ENCODE results near the gene PCCA. TPM values are rescaled to one million over a fixed set of nuclear protein-coding genes. Genes with fewer than 3 reads are reported as not detected.

The PCCA gene
- total RNA-seq, 1 experiment from 2014 or later, result 52.8 TPM

GRCh38 chr13:100110269-100110668 is 21.4 kb downstream of the PCCA start (continued):
- TF ChIP-seq ZNF532 (CRISPR knock-in tag; IDR thresholded peaks at IDR 0.05; ENCODE audit: borderline replicate concordance) (no peak), HMGXB4 (CRISPR knock-in tag; IDR thresholded peaks at IDR 0.05) (no peak), EMX1 (CRISPR knock-in tag; IDR thresholded peaks at IDR 0.05) (no peak), MXD4 (CRISPR knock-in tag; IDR thresholded peaks at IDR 0.05; ENCODE audit: borderline replicate concordance) (no peak), USF2 (CRISPR knock-in tag; IDR thresholded peaks at IDR 0.05) (no peak), ZBTB21 (CRISPR knock-in tag; IDR thresholded peaks at IDR 0.05; ENCODE audit: borderline replicate concordance) (no peak), ZBTB43 (CRISPR knock-in tag; IDR thresholded peaks at IDR 0.05) (no peak), RELA (CRISPR knock-in tag; IDR thresholded peaks at IDR 0.05; ENCODE audit: borderline replicate concordance) (no peak)

- CTCF ChIA-PET, result no interaction called here
These were observed 23.4 kb downstream of the PCCA start for GRCh38 chr13:100112186-100112838.

GRCh38 chr13:100115693-100116254 is 26.9 kb downstream of the PCCA start:
- H3K36me3 Mint-ChIP-seq, result peaks cover 46% of the 10 kb centered on the region

More at GRCh38 chr13:100112186-100112838, 23.4 kb downstream of the PCCA start:
- H3K36me3 Mint-ChIP-seq, result peaks cover 28% of the 10 kb centered on the region
- DNase-seq (ENCODE audit: low spot score), result no peak
- no peak overlapping the region for H3K27ac Mint-ChIP-seq
- no peaks in the 10 kb centered on the region for H3K9me3 Mint-ChIP-seq
- TF ChIP-seq USF1 (CRISPR knock-in tag; IDR thresholded peaks at IDR 0.05) (no peak), NFE2L1 (CRISPR knock-in tag; IDR thresholded peaks at IDR 0.05) (no peak), ZNF232 (CRISPR knock-in tag; IDR thresholded peaks at IDR 0.05) (no peak), ETV6 (CRISPR knock-in tag; IDR thresholded peaks at IDR 0.05) (no peak), CBFB (CRISPR knock-in tag; IDR thresholded peaks at IDR 0.05; ENCODE audit: low read depth) (no peak), NFATC4 (CRISPR knock-in tag; IDR thresholded peaks at IDR 0.05) (no peak)
- no peak for ATAC-seq
- no peak overlapping the region for H3K4me3 Mint-ChIP-seq
- H3K4me1 Mint-ChIP-seq, result peaks cover 16% of the 10 kb centered on the region
- no peaks in the 10 kb centered on the region for H3K27me3 Mint-ChIP-seq (ENCODE audit: low read depth)
- POLR2A ChIA-PET, result no interaction called here

More at GRCh38 chr13:100115693-100116254, 26.9 kb downstream of the PCCA start:
- ATAC-seq (no peak), DNase-seq (ENCODE audit: low spot score) (no peak)
- no peaks in the 10 kb centered on the region for H3K4me1 Mint-ChIP-seq
- CTCF ChIA-PET, result no interaction called here
- H3K27me3 Mint-ChIP-seq (ENCODE audit: low read depth), result no peaks in the 10 kb centered on the region
- no peak for TF ChIP-seq KAT7 (CRISPR knock-in tag; IDR thresholded peaks at IDR 0.05; ENCODE audit: borderline replicate concordance)
- no peak for TF ChIP-seq MLX (CRISPR knock-in tag; IDR thresholded peaks at IDR 0.05)
- TF ChIP-seq GTF2I (CRISPR knock-in tag; conservative IDR thresholded peaks at IDR 0.05), result no peak
- peaks cover 5% of the 10 kb centered on the region; the same call in 1 of the 2 replicates for H3K9me3 Mint-ChIP-seq
- POLR2A ChIA-PET, result no interaction called here
- no peak overlapping the region for H3K4me3 Mint-ChIP-seq
- H3K27ac Mint-ChIP-seq, result no peak overlapping the region
